ENCODE results near the gene LVRN.

- TF ChIP-seq CTCF (IDR thresholded peaks at IDR 0.05) (no peak), POLR2A (IDR thresholded peaks at IDR 0.05) (no peak)
These were observed at the start of gene LVRN for GRCh38 chr5:115962239-115962564.
